ENCODE data around the gene UNC93B1. TPM values are rescaled to one million over a fixed set of nuclear protein-coding genes. Genes with fewer than 3 reads are reported as not detected.

UNC93B1 gene
- total and polyA plus RNA-seq, 7 experiments from 2014 or later = 4.3 to 76.3 (median 12.7) TPM

DNA sequence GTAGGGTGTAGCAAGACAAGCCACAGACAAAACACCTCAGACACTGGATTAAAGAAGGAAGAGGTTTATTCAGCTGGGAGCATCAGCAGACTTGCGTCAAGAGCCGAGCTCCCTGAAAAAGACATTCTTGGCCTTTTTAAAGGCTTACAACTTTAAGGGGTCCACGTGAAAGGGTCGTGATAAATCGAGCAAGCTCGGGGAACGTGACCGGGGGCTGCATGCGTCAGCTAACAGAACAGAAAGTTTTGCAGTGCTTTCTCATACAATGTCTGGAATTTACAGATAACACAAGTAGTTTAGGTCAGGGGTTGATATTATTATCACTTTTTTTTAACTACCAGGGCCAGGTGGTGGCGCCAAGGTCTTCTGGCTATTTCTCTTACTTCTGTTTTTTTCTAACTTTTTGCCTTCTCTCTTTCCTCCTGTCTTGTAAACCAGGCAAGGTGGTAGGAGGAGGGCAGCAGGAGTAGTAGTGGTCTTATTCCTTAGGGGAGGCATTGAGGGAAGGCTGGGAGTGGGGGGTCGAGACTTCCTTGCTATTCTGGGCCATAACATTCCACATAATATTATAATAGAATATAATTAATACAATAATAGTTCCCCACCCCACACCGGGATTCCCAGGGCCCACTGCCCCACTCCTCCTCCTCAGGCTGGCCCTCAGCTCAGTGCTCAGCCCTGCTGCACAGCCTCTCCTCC is 5.6 kb upstream of the UNC93B1 start:
- CTCF ChIA-PET = no interaction called here
- H3K9me3 Mint-ChIP-seq = peaks cover 0 to 1% (median 0%) of the 10 kb centered on the region in 11 donors
- H3K4me3 Mint-ChIP-seq = peak overlapping the region in 2 of 10 donors; percentile 17 to 21
- peaks cover 9 to 20% (median 17%) of the 10 kb centered on the region in 7 donors for H3K4me1 Mint-ChIP-seq
- Histone ChIP-seq H3K36me3 (ENCODE audit: control insufficient read depth in 2 of 3, insufficient read depth in 3 of 3, low read length in 3 of 3) (no peaks in the 10 kb centered on the region), H3K4me1 (ENCODE audit: control insufficient read depth in 2 of 2, insufficient read depth in 2 of 2, low read length in 2 of 2) (peaks cover under 1 to 3% of the 10 kb centered on the region in 2 donors), H3K27me3 (ENCODE audit: control insufficient read depth in 2 of 2, insufficient read depth in 2 of 2, low read length in 2 of 2) (no peaks in the 10 kb centered on the region), H3K9me3 (ENCODE audit: control insufficient read depth in 2 of 3, low read length in 3 of 3) (no peaks in the 10 kb centered on the region), H3K27ac (ENCODE audit: low read depth, low read length) (no peak overlapping the region), H3K4me3 (ENCODE audit: low read length) (no peak overlapping the region)
- H3K36me3 Mint-ChIP-seq = no peaks in the 10 kb centered on the region
- POLR2A ChIA-PET = interaction anchor here (0.6 kb wide), 1 partner anchor 1401 kb away, joined by 3 read pairs; no protein-coding TSS in a partner anchor
- peaks cover 0 to 11% (median 0%) of the 10 kb centered on the region in 5 donors for H3K27me3 Mint-ChIP-seq
- H3K27ac Mint-ChIP-seq = peak overlapping the region in 1 of 9 donors; percentile 37
- intact Hi-C loops (cut with micrococcal nuclease) = loop anchor here (1.0 to 10.0 kb wide), 3 partner anchors 195 to 265 kb away; partner anchors contain the start of gene C11orf24 (in 1 of the 2)
- DNase-seq (no peak), ATAC-seq (no peak)

DNA sequence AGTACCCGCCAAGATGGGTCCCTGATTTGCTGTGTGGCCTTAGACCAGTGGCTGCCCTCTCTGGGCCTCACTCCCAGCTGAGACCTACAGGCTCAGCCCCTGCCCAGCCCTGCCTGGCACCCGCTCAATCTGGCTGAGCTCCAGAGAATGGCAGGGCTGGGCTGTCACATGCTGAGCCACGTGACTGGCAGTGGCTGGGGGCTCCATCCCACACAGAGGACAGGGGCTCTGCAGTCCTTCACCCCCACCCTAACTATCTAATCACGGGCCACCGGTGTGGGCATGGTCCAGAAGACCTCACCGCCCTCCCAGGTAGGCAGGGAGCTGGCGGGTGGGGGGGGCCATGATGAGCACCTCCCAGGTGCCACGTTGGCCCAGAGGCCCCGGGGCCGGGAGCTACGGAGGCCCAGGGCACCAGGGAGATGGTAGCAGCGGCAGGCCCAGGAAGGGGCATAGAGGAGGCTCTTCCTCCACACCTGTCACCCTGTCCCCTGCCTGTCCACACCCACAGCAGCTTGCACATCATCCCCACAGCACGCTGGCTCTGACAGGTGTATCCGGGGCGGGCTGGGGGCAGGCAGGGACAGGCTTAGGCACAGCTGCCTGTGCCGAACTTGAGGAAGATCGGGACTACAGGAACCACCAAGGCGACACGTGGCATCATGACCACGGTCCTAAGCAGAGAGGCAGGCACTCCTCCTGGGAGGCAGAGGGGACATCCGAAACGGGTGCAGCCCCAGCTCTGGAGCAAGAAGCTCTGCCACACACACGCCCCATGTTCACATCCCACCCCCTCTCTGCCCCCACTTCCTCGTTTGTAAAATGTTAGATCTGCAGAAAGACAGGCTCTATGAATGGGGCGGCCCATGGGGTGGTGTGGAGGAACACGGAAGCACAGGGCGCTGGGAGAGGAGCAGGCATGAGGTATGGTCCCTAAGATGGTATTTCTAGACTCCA is 4.8 kb upstream of the UNC93B1 start:
- Histone ChIP-seq H3K4me1 (ENCODE audit: control insufficient read depth in 2 of 2, insufficient read depth in 2 of 2, low read length in 2 of 2) (peaks cover 6 to 8% of the 10 kb centered on the region in 2 donors), H3K27me3 (ENCODE audit: control insufficient read depth in 2 of 2, insufficient read depth in 2 of 2, low read length in 2 of 2) (no peaks in the 10 kb centered on the region), H3K9me3 (ENCODE audit: control insufficient read depth in 2 of 3, low read length in 3 of 3) (no peaks in the 10 kb centered on the region), H3K36me3 (ENCODE audit: control insufficient read depth in 2 of 3, insufficient read depth in 3 of 3, low read length in 3 of 3) (no peaks in the 10 kb centered on the region), H3K4me3 (ENCODE audit: low read length) (no peak overlapping the region), H3K27ac (ENCODE audit: low read depth, low read length) (no peak overlapping the region)
- Mint-ChIP-seq H3K36me3 (no peaks in the 10 kb centered on the region), H3K9me3 (peaks cover 0 to 1% (median 0%) of the 10 kb centered on the region in 11 donors), H3K27ac (peak overlapping the region in 2 of 9 donors; percentile 23 to 39), H3K4me3 (peak overlapping the region in 2 of 10 donors; percentile 21 to 53), H3K4me1 (peaks cover 9 to 20% (median 17%) of the 10 kb centered on the region in 7 donors), H3K27me3 (peaks cover 0 to 6% (median 0%) of the 10 kb centered on the region in 5 donors)
- peak; percentile 19 for ATAC-seq
- intact Hi-C loops (cut with micrococcal nuclease) = loop anchor here (1.0 to 10.0 kb wide), 3 partner anchors 196 to 266 kb away; partner anchors contain the start of gene C11orf24 (in 1 of the 2)
- no peak for DNase-seq
- ChIA-PET POLR2A (interaction anchor here (0.6 kb wide), 1 partner anchor 1400 kb away, joined by 3 read pairs; no protein-coding TSS in a partner anchor), CTCF (no interaction called here)

DNA sequence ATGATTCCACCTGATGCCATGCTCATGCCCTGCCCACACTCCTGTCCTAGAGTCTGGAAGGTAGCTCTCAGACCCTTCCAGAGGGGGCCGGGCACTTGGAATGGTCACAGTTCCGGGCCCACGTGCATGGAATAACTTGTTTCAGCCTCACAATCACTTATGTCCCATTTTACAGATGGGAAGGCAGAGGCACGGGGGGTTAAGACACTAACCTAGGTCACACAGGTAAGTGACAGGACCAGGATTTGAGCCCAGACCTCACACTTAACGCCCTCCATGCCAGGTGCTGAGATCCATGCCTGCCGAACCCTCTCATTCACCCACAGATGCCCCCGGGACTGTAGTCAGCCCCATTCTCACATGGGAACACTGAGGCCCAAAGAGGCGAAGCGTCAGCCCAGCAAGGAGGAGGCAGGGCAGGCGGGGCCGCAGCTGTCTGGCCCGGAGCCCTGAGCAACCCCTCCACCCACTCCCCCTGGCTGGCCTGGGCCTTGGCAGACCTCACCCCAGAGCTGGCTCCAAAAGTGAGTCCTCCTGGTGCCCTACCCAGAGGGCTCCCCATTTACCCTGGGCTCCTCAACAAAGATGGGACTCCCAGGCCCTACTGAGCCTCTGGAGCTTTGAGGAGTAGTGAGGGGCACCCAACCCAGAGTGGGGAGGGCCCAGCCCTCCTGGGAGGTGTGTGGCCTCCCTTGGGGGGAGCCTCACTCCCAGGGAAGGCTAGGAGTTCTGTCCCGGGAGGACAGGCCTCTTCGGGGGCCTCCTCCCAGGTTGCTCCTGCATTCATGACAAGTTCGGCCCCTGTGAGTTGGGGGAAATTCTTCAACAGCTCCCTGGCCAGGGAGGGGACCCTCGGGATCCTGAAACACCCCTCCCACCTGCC is 3.8 kb upstream of the UNC93B1 start:
- intact Hi-C loops (cut with micrococcal nuclease) = loop anchor here (10.0 kb wide), 2 partner anchors 197 to 267 kb away; partner anchors contain the start of gene C11orf24 (in 1 of the 2)
- peaks cover 6 to 8% of the 10 kb centered on the region in 2 donors for H3K4me1 ChIP-seq (ENCODE audit: control insufficient read depth in 2 of 2, insufficient read depth in 2 of 2, low read length in 2 of 2)
- Mint-ChIP-seq H3K4me3 (peak overlapping the region in 1 of 10 donors; percentile 29), H3K36me3 (no peaks in the 10 kb centered on the region), H3K9me3 (peaks cover 0 to 1% (median 0%) of the 10 kb centered on the region in 11 donors), H3K27ac (peak overlapping the region in 1 of 9 donors; percentile 20), H3K4me1 (peaks cover 9 to 24% (median 21%) of the 10 kb centered on the region in 7 donors), H3K27me3 (peaks cover 0 to 6% (median 0%) of the 10 kb centered on the region in 5 donors)
- DNase-seq (no peak), ATAC-seq (no peak)
- no peak overlapping the region for H3K4me3 ChIP-seq (ENCODE audit: low read length)
- no peaks in the 10 kb centered on the region for H3K36me3 ChIP-seq (ENCODE audit: control insufficient read depth in 2 of 3, insufficient read depth in 3 of 3, low read length in 3 of 3)
- H3K27ac ChIP-seq (ENCODE audit: low read depth, low read length) = no peak overlapping the region
- no peaks in the 10 kb centered on the region for H3K27me3 ChIP-seq (ENCODE audit: control insufficient read depth in 2 of 2, insufficient read depth in 2 of 2, low read length in 2 of 2)
- CTCF ChIA-PET = no interaction called here
- POLR2A ChIA-PET = no interaction called here
- H3K9me3 ChIP-seq (ENCODE audit: control insufficient read depth in 2 of 3, low read length in 3 of 3) = no peaks in the 10 kb centered on the region

DNA sequence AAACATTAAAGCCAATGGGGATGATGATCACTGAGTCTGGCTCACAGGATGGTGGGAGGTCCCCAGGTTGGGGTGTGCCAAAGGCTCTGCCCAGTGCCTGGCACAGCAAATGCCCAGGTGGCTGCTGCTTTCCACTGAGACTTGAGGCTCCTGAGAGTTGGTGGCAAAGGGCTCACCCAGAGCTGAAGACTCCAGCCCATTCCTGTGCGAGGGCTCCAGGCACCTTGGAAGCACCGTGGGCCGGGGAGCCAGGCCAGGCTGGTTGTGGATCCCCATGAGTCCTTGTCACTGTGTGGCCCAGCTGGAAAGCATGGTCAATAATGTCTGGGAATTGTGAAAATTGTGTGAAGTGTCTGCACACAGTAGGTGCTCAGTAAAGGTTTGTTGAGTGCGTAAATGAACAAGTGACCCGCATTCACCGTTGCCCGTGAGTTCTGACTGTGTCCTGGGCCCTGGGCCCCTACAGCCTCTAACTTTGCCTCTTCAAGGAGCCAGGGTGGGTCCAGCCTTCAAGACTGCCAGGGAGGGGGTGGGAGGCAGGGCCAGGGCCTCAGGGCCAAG is 2.8 kb upstream of the UNC93B1 start:
- intact Hi-C loops (cut with micrococcal nuclease) = loop anchor here (10.0 kb wide), 2 partner anchors 198 to 268 kb away; partner anchors contain the start of gene C11orf24 (in 1 of the 2)
- Histone ChIP-seq H3K4me3 (ENCODE audit: low read length) (no peak overlapping the region), H3K27me3 (ENCODE audit: control insufficient read depth in 2 of 2, insufficient read depth in 2 of 2, low read length in 2 of 2) (no peaks in the 10 kb centered on the region), H3K4me1 (ENCODE audit: control insufficient read depth in 2 of 2, insufficient read depth in 2 of 2, low read length in 2 of 2) (peaks cover 6 to 8% of the 10 kb centered on the region in 2 donors), H3K36me3 (ENCODE audit: control insufficient read depth in 2 of 3, insufficient read depth in 3 of 3, low read length in 3 of 3) (no peaks in the 10 kb centered on the region), H3K27ac (ENCODE audit: low read depth, low read length) (no peak overlapping the region), H3K9me3 (ENCODE audit: control insufficient read depth in 2 of 3, low read length in 3 of 3) (no peaks in the 10 kb centered on the region)
- ChIA-PET POLR2A (no interaction called here), CTCF (no interaction called here)
- Mint-ChIP-seq H3K4me1 (peaks cover 9 to 31% (median 28%) of the 10 kb centered on the region in 7 donors), H3K9me3 (peaks cover 0 to 1% (median 0%) of the 10 kb centered on the region in 11 donors), H3K4me3 (peak overlapping the region in 1 of 10 donors; percentile 53), H3K27ac (no peak overlapping the region), H3K27me3 (peaks cover 0 to 3% (median 0%) of the 10 kb centered on the region in 5 donors), H3K36me3 (no peaks in the 10 kb centered on the region)
- ATAC-seq = no peak
- DNase-seq = no peak

- peak overlapping the region in 8 of 9 donors; percentile 37 to 92 (median 82) for H3K27ac Mint-ChIP-seq
- Histone ChIP-seq H3K27me3 (ENCODE audit: control insufficient read depth in 2 of 2, insufficient read depth in 2 of 2, low read length in 2 of 2) (no peaks in the 10 kb centered on the region), H3K36me3 (ENCODE audit: control insufficient read depth in 2 of 3, insufficient read depth in 3 of 3, low read length in 3 of 3) (no peaks in the 10 kb centered on the region), H3K9me3 (ENCODE audit: control insufficient read depth in 2 of 3, low read length in 3 of 3) (no peaks in the 10 kb centered on the region), H3K4me3 (ENCODE audit: low read length) (peak overlapping the region; percentile 64), H3K4me1 (ENCODE audit: control insufficient read depth in 2 of 2, insufficient read depth in 2 of 2, low read length in 2 of 2) (peaks cover 6 to 8% of the 10 kb centered on the region in 2 donors), H3K27ac (ENCODE audit: low read depth, low read length) (no peak overlapping the region)
- no peaks in the 10 kb centered on the region for H3K36me3 Mint-ChIP-seq
- ATAC-seq = no peak
- peaks cover 7 to 31% (median 27%) of the 10 kb centered on the region in 7 donors for H3K4me1 Mint-ChIP-seq
- peak overlapping the region; percentile 78 to 93 (median 85) for H3K4me3 Mint-ChIP-seq
- ChIA-PET CTCF (no interaction called here), POLR2A (no interaction called here)
- intact Hi-C loops (cut with micrococcal nuclease) = loop anchor here (1.0 to 10.0 kb wide), 4 partner anchors 26 to 270 kb away; partner anchors contain the start of genes CHKA (in 2 of the 2), C11orf24 (in 1 of the 2) and NDUFS8 (in 1 of the 2)
- H3K9me3 Mint-ChIP-seq = peaks cover 0 to 1% (median 0%) of the 10 kb centered on the region in 11 donors
- no peak for DNase-seq
- H3K27me3 Mint-ChIP-seq = no peaks in the 10 kb centered on the region
Measured at GRCh38 chr11:68004551-68005335, 846 bp upstream of the UNC93B1 start.
